SK-N-MC (cell line): ENCODE results near the gene PRAMEF25.
"Not testable (repeated sequence)": the region's sequence is repeated elsewhere in the genome, so short reads cannot be mapped to it uniquely, and the experiment has no call there.

Experiments used
- DNase-seq: peaks from one replicate; pipeline ENCODE4 v3.0.0-alpha.2; 2011; ENCODE audit warnings: low read depth, low spot score
- H3K27ac ChIP-seq: fragments of 200-600 bp; sonication (generic); 2 replicates; pipeline ENCODE4 v1.5.1; 2016; ENCODE audit warnings: mixed run types
- H3K36me3 ChIP-seq: fragments of 200-600 bp; sonication (generic); 2 replicates; pipeline ENCODE4 v1.6.1; 2017; ENCODE audit warnings: antibody characterized with exemption, low read length, mixed read lengths; ENCODE audit not compliant: insufficient read depth
- H3K4me3 ChIP-seq: fragments of 200-600 bp; sonication (generic); 2 replicates; pipeline ENCODE4 v1.5.1; 2016
- H3K9ac ChIP-seq: fragments of 200-600 bp; sonication (generic); 2 replicates; pipeline ENCODE4 v1.8.0; 2017; ENCODE audit warnings: mixed run types, mixed read lengths; ENCODE audit not compliant: insufficient read length
- H3K9me3 ChIP-seq: fragments of 200-600 bp; sonication (generic); 2 replicates; pipeline ENCODE4 v1.6.1; 2017; ENCODE audit warnings: low read depth, mild to moderate bottlenecking, antibody characterized with exemption, low read length, moderate library complexity, mixed read lengths

The PRAMEF25 gene

DNA sequence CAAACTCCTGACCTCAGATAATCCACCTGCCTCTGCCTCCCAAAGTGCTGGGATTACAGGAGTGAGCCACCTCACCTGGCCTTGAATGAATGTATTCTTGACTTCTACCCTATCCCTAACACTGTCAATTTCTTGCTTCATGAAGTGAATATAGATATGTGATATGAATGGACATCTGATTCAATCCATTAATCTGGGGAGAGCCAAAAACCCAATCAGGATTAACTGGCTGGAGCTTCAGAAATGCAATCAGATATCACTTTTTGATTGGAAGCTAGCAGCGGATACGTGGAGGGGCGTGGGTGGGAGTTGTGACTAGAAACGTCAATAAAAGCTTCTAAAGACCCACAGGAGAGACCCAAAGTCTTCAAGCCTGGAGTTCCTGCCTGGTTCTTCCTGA is at the start of gene PRAMEF25:
Gene PRAMEF25 (plus strand): TSS at position 301 of the 400 bp plus-strand sequence. CDS start 2,920 bp downstream, outside the sequence.
- H3K36me3 ChIP-seq, H3K9ac ChIP-seq, H3K9me3 ChIP-seq, DNase-seq, H3K4me3 ChIP-seq, H3K27ac ChIP-seq: not testable (repeated sequence)

DNA sequence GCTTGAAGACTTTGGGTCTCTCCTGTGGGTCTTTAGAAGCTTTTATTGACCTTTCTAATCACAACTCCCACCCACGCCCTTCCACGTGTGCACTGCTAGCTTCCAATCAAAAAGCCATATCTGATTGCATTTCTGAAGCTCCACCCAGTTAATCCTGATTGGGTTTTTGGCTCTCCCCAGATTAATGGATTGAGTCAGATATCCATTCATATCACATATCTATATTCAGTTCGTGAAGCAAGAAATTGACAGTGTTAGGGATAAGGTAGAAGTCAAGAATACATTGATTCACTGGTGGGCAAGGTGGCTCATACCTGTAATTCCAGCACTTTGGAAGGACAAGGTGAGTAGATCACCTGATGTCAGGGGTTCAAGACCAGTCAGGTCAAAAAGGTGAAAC is 14.1 kb upstream of the PRAMEF25 start, which contains the start of gene PRAMEF27:
Gene PRAMEF27 (minus strand): TSS at position 101 of the 400 bp plus-strand sequence. CDS start 2,916 bp downstream, outside the sequence.
- H3K9ac ChIP-seq, H3K9me3 ChIP-seq, H3K4me3 ChIP-seq, H3K36me3 ChIP-seq, H3K27ac ChIP-seq, DNase-seq: not testable (repeated sequence)

DNA sequence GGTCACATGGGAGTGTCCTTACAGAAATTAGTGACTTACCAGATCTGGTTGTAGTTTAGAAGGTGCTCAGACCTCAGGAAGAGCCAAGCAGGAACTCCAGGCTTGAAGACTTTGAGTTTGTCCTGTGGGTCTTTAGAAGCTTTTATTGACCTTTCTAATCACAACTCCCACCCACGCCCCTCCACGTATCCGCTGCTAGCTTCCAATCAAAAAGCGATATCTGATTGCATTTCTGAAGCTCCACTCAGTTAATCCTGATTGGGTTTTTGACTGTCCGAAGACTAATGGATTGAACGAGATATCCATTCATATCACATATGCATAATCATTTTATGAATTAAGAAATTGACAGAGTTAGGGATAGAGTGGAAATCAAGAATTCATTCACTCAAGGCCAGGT is 46.2 kb downstream of the PRAMEF25 start, which contains the start of gene HNRNPCL2:
Gene HNRNPCL2 (minus strand): TSS at position 101 of the 400 bp plus-strand sequence. CDS start 454 bp downstream, outside the sequence.
- DNase-seq, H3K36me3 ChIP-seq, H3K4me3 ChIP-seq, H3K27ac ChIP-seq, H3K9ac ChIP-seq, H3K9me3 ChIP-seq: not testable (repeated sequence)
